K562 (cell line): ENCODE data around the gene ZSWIM4. TPM values are rescaled to one million over a fixed set of nuclear protein-coding genes. Genes with fewer than 3 reads are reported as not detected.
A peak's percentile ranks its signal among the peaks of the same experiment; 100 is the strongest.

Source experiments
- CBX2 ChIP-seq: fragments of 200-600 bp; sonication (generic); IDR thresholded peaks from one replicate; pipeline ENCODE4 v1.6.1; 2012; ENCODE audit warnings: mild to moderate bottlenecking, low read length, inconsistent platforms; ENCODE audit not compliant: insufficient read depth, poor library complexity, severe bottlenecking
- CCAR2 ChIP-seq: fragments of 200-400 bp; formaldehyde crosslinking; IDR thresholded peaks from 2 replicates; pipeline ENCODE4 v1.6.1; 2017; ENCODE audit warnings: mild to moderate bottlenecking, low read depth, low read length
- CGGBP1 ChIP-seq: fragments of 250-450 bp; sonication (Bioruptor Pico); IDR thresholded peaks from 2 replicates; pipeline ENCODE4 v1.9.0; 2021; ENCODE audit warnings: mild to moderate bottlenecking
- ELF1 ChIP-seq: fragments of 200-800 bp; sonication (Bioruptor generic); IDR thresholded peaks from 2 replicates; pipeline ENCODE4 v1.6.1; 2016; ENCODE audit warnings: missing genetic modification characterization, missing compliant biosample characterization
- ELK1 ChIP-seq: sonication (generic); formaldehyde crosslinking; IDR thresholded peaks from 2 replicates; pipeline ENCODE4 v1.8.1; 2022; ENCODE audit warnings: missing genetic modification reagents
- ESRRA ChIP-seq: fragments of 450-650 bp; IDR thresholded peaks from 2 replicates; pipeline ENCODE4 v1.6.1; 2014; ENCODE audit warnings: low read depth, mild to moderate bottlenecking, moderate library complexity, borderline replicate concordance
- ILK ChIP-seq: fragments of 450-650 bp; IDR thresholded peaks from 2 replicates; pipeline ENCODE4 v1.6.1; 2016; ENCODE audit warnings: missing genetic modification characterization, low read depth, mild to moderate bottlenecking, missing compliant biosample characterization, moderate library complexity, borderline replicate concordance
- NCOR1 ChIP-seq: fragments of 450-650 bp; IDR thresholded peaks from 2 replicates; pipeline ENCODE4 v1.6.1; 2016; ENCODE audit warnings: mild to moderate bottlenecking, moderate library complexity
- POLR2G ChIP-seq: fragments of 200-400 bp; formaldehyde crosslinking; IDR thresholded peaks from 2 replicates; pipeline ENCODE4 v1.6.1; 2017; ENCODE audit warnings: low read depth, mild to moderate bottlenecking, antibody characterized with exemption, low read length, moderate library complexity
- POLR3G ChIP-seq: IDR thresholded peaks from 2 replicates; pipeline ENCODE4 v1.6.1; 2011; ENCODE audit not compliant: insufficient read length, insufficient replicate concordance; ENCODE audit errors: extremely low read depth
- SRSF1 ChIP-seq: fragments of 200-400 bp; formaldehyde crosslinking; IDR thresholded peaks from 2 replicates; pipeline ENCODE4 v1.6.1; 2017; ENCODE audit warnings: mild to moderate bottlenecking, low read depth, low read length, moderate library complexity
- SUPT5H ChIP-seq: fragments of 450-650 bp; IDR thresholded peaks from 2 replicates; pipeline ENCODE4 v1.6.1; 2016
- TARDBP ChIP-seq: fragments of 450-650 bp; IDR thresholded peaks from 2 replicates; pipeline ENCODE4 v1.6.1; 2016
- ZEB2 ChIP-seq: fragments of 450-650 bp; IDR thresholded peaks from 2 replicates; pipeline ENCODE4 v1.6.1; 2016
- ZMIZ1 ChIP-seq, 2 experiments: fragments of 150-350 bp in 1 of 2; IDR thresholded peaks; 2 replicates each; pipeline ENCODE4 v1.6.1; 2012 to 2016; ENCODE audit warnings: low read depth in 2 of 2, low read length in 2 of 2, mild to moderate bottlenecking in 1 of 2, moderate library complexity in 1 of 2
- ZNF280B ChIP-seq: fragments of 250-450 bp; sonication (Bioruptor Pico); IDR thresholded peaks from 2 replicates; pipeline ENCODE4 v1.5.1; 2021; ENCODE audit warnings: mild to moderate bottlenecking
- ZNF584 ChIP-seq: fragments of 200-800 bp; sonication (Bioruptor generic); IDR thresholded peaks from 2 replicates; pipeline ENCODE4 v1.6.1; 2016; ENCODE audit warnings: low read depth, mild to moderate bottlenecking, missing genetic modification characterization, missing compliant biosample characterization
- ZNF696 ChIP-seq: fragments of 250-450 bp; sonication (Bioruptor Pico); conservative IDR thresholded peaks from 2 replicates; pipeline ENCODE4 v1.4.0; 2020; ENCODE audit warnings: mild to moderate bottlenecking, moderate library complexity
- ZNF764 ChIP-seq: fragments of 250-450 bp; sonication (Bioruptor Pico); IDR thresholded peaks from 2 replicates; pipeline ENCODE4 v1.4.0; 2020; ENCODE audit warnings: low read depth, mild to moderate bottlenecking, moderate library complexity
- polyA plus RNA-seq, 8 experiments: library from polyadenylated mRNA; depleted of rRNA in 4 of 8; stranded (reverse) in 5 of 8; unstranded in 3 of 8; fragments of >200 nt; fragmentation: Nextera tagmentation in 2 of 8; fragmentation: Illumina TruSeq in 1 of 8; extraction: Ambion mirVana in 2 of 8; extraction: Trizol in 1 of 8; gene quantifications; 2 replicates each; pipeline versions ENCODE4 v1.2.1 to v1.2.3, GENCODE V29; 2011 to 2014; ENCODE audit warnings: inconsistent platforms in 1 of 8, missing spikeins in 1 of 8
- total RNA-seq, 7 experiments: library from RNA; depleted of rRNA in 6 of 7; stranded (reverse); fragments of >200 nt in 6 of 7; fragmentation: Illumina TruSeq in 2 of 7; extraction: Trizol in 2 of 7; gene quantifications; 2 replicates each; pipeline versions ENCODE4 v1.2.1 to v1.2.3, GENCODE V29; 2011 to 2021; ENCODE audit warnings: low replicate concordance in 1 of 7

Gene ZSWIM4
- total and polyA plus RNA-seq, 9 of the 15 experiments (the other 6 are each of a cell fraction or from before 2014, with no cell fraction given), result 0.25 to 3.7 (median 0.79) TPM; not detected in 2

GRCh38 chr19:13849991-13850909, 55.0 kb downstream of the ZSWIM4 start (continued):
- TF ChIP-seq CCAR2 (no peak), ELF1 (tag) (no peak), ZEB2 (no peak), NCOR1 (no peak), SRSF1 (no peak), POLR3G (no peak), CBX2 (no peak), ILK (no peak), TARDBP (no peak), ZNF764 (peak; percentile 71; the same call in 1 of the 2 replicates), SUPT5H (0 out of 2 replicates have a peak, but pooled peaks have one; percentile 30), ZNF280B (no peak), ZNF584 (CRISPR knock-in tag) (no peak), CGGBP1 (CRISPR knock-in tag) (no peak), ESRRA (peak; percentile 54; the same call in 1 of the 2 replicates), ELK1 (CRISPR knock-in tag) (no peak), ZMIZ1 (IDR thresholded peaks at IDR 0.05; ENCODE audit: low read depth in 2 of 2, low read length in 2 of 2) (peak in 1 of 2 experiments; percentile 56; a peak in 1 of 4 replicates), POLR2G (peak; percentile 84), ZNF696 (no peak)
